HG03575 (cell line): Measurements from ENCODE around the gene LRRC8C.
"Not testable (repeated sequence)": the region's sequence is repeated elsewhere in the genome, so short reads cannot be mapped to it uniquely, and the experiment has no call there.

Source experiments
- ATAC-seq: cut with Tn5 transposase; IDR thresholded peaks from one replicate; pipeline ENCODE4 v1.9.1; 2021; ENCODE audit not compliant: unreplicated experiment, insufficient number of reproducible peaks, low FRiP score; ENCODE audit errors: extremely low read depth

LRRC8C gene

DNA sequence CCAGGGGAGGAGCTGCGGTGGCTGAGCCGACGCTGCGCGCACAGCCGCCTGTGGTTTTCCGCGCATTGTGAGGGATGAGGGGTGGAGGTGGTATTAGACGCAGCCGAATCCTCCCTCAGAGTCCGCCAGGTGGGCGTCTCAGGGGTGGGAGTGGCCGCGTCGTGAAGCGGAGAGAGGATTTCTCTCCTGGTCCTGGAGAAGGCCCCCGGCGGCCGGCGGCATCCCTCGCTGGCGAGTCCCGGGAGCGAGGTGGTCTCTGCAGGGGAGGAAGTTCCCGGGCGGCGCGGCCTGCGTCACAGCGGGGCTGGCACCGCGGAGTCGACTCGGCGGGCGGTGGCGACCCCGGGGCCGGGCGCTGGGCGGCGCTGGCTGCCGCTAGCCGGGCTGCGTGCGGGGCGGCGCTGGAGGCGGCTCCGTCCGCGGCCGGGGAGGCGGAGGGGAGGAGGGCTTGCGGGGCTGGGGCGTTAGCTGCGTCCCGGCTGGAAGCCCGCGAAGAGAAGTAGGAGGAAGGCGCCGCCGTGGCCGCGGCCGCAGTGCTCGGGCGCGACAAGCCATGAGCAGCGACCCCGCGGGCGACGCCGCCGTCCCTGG, at the start of gene LRRC8C:
LRRC8C (plus strand) TSS at position 464 of the 591 bp plus-strand sequence. CDS start 53,354 bp downstream, outside the sequence.
- ATAC-seq: peak; percentile 38

GRCh38 chr1:89584211-89584610, 48.7 kb upstream of the LRRC8C start:
- ATAC-seq: no peak

- no peak for ATAC-seq
These were observed 48.1 kb upstream of the LRRC8C start for GRCh38 chr1:89584781-89585180.

DNA sequence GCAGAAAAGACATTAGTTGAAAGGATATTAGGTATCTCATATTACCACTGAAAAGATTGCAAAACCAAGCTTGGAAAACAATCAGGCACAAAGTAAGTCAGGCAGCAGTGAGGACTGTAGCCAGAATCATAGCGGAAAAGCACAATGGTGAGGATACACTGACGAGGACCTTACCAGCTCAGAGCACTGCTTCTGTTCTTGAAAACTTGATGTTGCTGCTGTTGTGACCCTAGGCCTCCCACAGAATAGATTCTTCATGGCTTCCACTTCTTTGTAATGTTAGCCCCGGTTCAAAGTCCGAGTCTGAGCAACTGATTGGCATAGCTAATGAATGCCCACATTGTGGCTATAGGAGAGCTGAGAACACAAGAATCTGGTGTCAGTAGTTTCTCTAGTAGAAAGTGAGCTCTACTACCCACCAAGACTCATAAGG, 45.2 kb upstream of the LRRC8C start:
- no peak for ATAC-seq

DNA sequence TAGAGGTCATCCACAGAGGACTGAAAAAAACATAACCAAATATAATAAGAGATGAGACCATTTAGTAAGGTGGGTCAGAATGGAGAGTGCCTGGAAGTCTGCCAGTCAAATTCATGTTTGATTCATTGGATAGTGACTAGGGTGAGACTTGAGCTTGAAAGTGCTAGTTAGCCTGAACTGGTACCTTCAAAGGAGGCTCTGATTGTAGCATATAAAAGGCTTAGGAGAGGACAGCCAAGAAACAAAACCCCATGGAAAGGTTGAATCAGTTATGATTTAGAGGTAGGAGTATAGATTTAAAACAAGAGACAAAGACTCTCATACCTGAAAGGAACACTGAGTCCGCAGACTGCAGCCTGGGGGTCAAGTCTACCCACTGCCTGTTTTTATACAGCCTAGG, 44.4 kb upstream of the LRRC8C start:
- ATAC-seq: no peak

DNA sequence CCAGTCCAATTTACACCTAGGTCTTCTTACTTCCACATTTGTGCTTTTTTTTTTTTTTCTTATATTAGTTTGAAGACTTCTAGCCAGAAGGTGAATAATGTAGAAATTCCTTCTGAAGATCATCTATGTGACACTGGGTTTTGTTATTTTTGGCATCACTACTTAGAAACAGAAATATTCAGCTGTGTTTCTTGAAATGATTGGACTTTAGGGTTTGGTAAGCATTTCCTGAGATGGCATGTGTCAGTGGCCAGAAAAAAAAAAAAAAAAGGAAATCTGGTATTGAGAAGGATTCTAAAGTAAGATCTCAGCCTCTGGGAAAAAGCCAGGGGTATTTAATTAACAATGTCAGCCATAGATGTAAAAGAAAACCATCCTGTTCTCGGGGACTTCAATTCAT, 43.4 kb upstream of the LRRC8C start:
- no peak for ATAC-seq

GRCh38 chr1:89590341-89591080, 42.4 kb upstream of the LRRC8C start:
- ATAC-seq: no peak

DNA sequence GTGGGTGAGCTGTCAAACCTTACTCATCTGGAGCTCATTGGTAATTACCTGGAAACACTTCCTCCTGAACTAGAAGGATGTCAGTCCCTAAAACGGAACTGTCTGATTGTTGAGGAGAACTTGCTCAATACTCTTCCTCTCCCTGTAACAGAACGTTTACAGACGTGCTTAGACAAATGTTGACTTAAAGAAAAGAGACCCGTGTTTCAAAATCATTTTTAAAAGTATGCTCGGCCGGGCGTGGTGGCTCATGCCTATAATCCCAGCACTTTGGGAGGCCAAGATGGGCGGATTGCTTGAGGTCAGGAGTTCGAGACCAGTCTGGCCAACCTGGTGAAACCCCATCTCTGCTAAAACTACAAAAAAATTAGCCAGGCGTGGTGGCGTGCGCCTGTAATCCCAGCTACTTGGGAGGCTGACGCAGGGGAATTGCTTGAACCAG, 40.0 kb upstream of the LRRC8C start:
- ATAC-seq: not testable (repeated sequence)

GRCh38 chr1:89594096-89594740, 38.7 kb upstream of the LRRC8C start:
- no peak for ATAC-seq

- ATAC-seq: no peak
These were observed 36.2 kb upstream of the LRRC8C start for GRCh38 chr1:89596698-89597097.

DNA sequence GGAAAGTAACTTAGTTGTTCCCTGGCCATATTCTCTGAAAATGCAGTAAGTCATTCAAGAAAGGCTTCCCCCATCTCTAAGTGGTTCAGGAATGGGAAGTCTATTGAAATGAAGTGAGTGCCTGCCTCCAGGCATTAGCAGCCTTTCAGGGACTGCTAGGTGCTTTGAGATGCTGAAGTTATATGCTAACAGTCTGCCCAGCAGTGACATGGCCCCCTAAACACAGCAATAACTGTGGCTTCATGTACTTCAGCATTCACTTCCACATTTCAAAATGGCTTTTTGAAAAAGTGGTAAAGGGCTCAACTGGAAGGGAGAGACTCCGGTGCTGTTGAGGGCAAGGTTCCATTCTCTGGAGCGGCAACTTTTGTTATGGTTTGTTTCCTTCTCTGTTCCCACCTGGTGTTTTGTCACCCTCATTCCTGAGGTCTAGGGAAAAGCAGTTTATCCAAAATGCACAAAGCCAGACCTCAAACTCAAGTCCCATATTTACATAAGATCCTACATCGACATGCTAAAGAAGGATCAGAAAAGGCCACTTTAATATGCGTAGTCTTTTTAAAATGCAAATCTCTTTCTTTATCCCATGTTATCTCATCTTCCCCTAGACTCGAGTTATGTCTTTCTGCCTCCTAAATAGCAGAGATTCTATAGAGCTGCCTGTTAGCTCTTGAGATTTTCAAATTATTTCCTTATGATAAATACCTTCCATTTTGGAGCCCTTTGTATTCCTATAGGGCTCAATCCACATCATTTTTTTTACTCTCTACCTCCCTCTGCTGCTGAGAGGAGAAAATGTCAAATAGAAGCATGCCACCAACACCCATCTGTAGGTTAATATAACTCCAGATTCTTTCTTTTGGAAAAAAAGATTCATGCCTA, 34.2 kb upstream of the LRRC8C start:
- ATAC-seq: no peak

DNA sequence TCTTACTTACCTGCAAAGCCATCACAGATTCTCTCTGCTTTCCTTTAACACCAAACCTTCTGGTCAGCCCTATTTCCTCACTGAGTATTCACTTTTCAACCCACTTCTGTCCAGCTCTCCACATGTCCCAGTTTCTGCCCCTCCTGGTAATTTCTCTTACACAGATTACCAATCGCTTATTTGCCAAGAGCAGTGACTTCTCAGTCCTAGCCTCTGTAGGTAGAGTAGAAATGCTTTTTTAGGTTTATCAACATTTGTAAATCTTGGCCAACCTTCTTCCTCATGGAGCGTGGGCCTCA, 33.6 kb upstream of the LRRC8C start:
- no peak for ATAC-seq

DNA sequence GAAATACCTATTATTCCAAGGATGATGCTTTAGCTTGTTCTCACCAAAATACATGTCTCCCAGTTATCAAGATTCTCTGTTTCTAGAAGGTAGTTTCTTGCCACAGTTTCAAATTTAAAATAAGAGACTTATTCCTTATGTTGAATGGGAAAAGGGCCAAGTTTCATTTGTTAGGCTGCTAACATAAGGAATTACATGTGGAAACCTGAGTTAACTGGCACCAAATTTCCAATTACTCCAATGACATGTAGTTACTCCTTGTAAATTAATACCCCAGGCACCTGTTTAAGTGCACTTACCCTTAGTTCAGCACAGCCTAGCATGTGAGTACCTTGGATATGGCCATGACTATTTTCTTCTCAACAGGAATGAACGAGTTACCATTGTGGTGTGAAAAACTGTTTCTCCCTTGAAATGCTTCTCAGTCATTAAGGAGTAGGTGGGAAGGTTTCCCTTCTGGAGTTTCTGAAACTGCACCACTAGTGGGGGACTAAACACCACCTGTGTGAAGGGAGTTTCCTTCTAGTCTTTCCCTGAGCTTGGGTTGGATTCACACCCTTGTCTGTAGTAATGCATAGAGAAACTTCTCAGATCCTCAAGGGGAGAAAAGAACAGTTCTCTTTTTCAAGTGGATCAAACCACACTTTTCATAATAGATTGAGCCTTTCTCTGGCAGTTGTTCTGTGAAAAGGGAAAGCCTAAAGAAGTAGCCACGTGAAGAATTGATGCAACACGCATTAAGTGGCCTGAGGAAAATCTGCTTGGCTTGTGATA, 32.3 kb upstream of the LRRC8C start:
- ATAC-seq: no peak

DNA sequence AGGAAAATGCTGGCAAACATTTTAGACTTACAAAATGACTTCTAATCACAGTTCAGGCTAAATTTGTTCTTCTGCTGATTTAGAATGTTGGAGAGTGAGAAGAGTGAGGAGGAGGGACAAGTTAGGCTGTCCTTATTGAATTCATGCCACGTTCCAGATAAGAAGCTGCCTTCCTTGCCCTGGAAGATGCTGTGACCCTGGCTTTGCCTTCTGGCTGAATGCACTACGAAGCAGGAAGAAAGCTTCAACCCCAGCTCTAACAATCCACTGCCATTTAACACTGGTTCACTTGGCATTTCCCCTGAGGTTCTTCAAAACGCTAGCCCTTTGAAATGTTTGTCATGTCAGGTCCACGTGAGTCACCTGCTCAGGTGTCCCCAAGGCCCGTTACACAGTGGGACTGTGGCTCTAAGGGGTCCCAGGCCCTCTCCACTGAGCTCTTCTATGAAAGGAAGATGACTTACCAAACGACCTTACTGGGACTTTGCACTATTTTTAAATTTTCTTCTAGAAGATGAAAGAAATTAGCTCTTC, 30.0 kb upstream of the LRRC8C start:
- no peak for ATAC-seq

GRCh38 chr1:89603651-89604413, 29.1 kb upstream of the LRRC8C start:
- ATAC-seq: no peak

DNA sequence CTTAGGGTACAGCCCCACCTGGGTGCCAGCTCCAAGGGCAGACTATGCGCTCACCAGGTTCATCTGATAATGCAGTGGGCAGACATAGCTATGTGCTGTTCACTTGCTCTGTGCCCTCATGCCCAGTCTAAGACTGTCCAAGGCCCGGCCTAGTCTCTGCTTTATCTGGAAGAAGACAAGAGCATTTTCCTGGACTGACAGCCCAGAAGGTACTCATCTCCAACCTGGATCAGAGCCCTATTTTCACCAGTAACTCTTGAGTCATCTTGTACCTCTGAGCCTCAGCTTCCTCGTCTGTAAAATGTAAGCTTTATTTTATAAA, 28.5 kb upstream of the LRRC8C start:
- no peak for ATAC-seq

DNA sequence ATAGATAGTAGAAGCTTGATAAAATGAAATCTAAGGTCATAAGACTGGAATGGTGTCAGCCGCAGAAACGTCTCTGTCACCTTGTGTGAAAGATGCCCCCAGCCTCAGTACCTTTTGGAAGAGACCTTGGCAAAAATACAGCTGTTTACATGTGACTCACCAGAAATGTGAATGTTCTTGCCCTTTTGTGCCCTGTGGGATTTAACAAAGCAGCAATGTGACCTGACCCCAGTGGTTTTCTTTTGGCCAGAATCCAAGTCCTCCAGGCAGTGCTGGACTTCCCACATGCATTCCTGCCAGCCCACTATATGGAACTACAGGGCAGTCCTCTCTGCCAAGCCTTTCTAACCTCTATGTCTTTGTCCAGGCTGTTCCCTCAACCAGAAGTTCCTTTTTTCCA, 27.2 kb upstream of the LRRC8C start:
- ATAC-seq: no peak
